Omental fat pad (tissue), 4 donors: ENCODE data around the gene FUBP3. TPM values are rescaled to one million over a fixed set of nuclear protein-coding genes. Genes with fewer than 3 reads are reported as not detected.

Experiments used
- ATAC-seq: fragments of 150-250 bp; one replicate; pipeline ENCODE4 v1.9.1; 2016; ENCODE audit warnings: mild to moderate bottlenecking, moderate library complexity; ENCODE audit not compliant: low FRiP score
- DNase-seq: peaks from one replicate; pipeline ENCODE4 v3.0.0-alpha.2; 2019; ENCODE audit warnings: low spot score
- CTCF ChIP-seq, 3 donors: fragments of 450-650 bp; IDR thresholded peaks; one replicate each; pipeline ENCODE4 v1.5.1; 2016 to 2017; ENCODE audit warnings: antibody characterized with exemption in 3 of 3, mild to moderate bottlenecking in 3 of 3, moderate library complexity in 2 of 3
- total RNA-seq, 4 donors: library from RNA; depleted of rRNA; stranded (reverse); fragments of >200 nt; gene quantifications; one replicate each; pipeline ENCODE4 v1.1.0, GENCODE V29; 2016

Gene FUBP3
- total RNA-seq, 4 donors from 2014 or later: 29.7 to 46.3 (median 37.9) TPM

- TF ChIP-seq CTCF (IDR thresholded peaks at IDR 0.05): no peak
- DNase-seq (no peak), ATAC-seq (no peak)
Observed at GRCh38 chr9:130543859-130544258, 35.5 kb upstream of the FUBP3 start.

- no peak for ATAC-seq
- no peak for TF ChIP-seq CTCF (IDR thresholded peaks at IDR 0.05)
- no peak for DNase-seq
Observed at GRCh38 chr9:130544364-130544763, 35.0 kb upstream of the FUBP3 start.

DNA sequence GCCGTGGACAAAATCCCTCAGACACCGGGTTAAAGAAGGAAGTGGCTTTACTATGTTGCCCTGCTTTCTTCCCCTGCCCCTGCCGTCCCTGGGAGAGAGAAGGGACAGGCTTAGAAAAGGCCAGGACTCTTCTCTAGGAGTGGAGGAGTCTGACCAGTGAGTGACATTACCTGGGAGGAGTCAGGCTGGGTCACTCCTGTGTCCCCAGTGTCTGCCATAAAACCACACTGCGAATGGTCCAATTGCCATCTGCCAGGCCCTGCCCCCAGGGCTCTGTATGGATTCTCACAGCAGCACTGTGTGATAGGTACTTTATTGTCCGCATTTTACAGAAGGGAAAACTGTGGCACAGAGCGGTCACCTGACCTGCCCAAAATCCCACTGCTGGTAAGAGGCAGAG lies 31.3 kb upstream of the FUBP3 start:
- ATAC-seq (no peak), DNase-seq (no peak)
- no peak for TF ChIP-seq CTCF (IDR thresholded peaks at IDR 0.05)

- no peak for TF ChIP-seq CTCF (IDR thresholded peaks at IDR 0.05)
- ATAC-seq (no peak), DNase-seq (no peak)
Observed at GRCh38 chr9:130549093-130549735, 30.2 kb upstream of the FUBP3 start.

- TF ChIP-seq CTCF (IDR thresholded peaks at IDR 0.05): no peak
- DNase-seq (no peak), ATAC-seq (no peak)
Observed at GRCh38 chr9:130554606-130555005, 24.8 kb upstream of the FUBP3 start.

DNA sequence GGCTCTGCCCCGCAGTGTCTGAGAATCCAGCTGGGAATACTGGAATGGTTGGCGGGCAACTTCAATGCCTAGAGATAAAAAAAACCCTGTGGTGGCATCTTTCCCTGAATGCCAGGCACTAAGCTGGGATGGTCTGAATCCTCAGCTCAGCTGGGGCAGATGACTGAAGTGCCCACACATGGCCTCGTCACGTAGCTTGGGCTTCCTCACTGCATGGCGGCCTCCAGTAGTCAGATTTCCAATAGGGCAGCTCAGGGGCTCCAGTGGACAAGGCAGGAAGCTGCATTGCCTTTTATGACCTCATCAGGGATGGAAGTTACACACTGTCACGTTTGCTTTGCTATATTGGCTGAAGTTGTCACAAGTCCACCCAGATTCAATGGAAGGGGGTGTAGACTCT lies 24.3 kb upstream of the FUBP3 start:
- no peak for TF ChIP-seq CTCF (IDR thresholded peaks at IDR 0.05)
- ATAC-seq (no peak), DNase-seq (no peak)

- ATAC-seq (no peak), DNase-seq (no peak)
- no peak for TF ChIP-seq CTCF (IDR thresholded peaks at IDR 0.05)
Observed at GRCh38 chr9:130555968-130556367, 23.4 kb upstream of the FUBP3 start.
